Activated T-cell treated with anti-CD3 and anti-CD28 coated beads for 48 hours (primary cell): ENCODE measurements around the gene CDK2.
"Not testable (repeated sequence)": the region's sequence is repeated elsewhere in the genome, so short reads cannot be mapped to it uniquely, and the experiment has no call there.

Experiments
- DNase-seq: peaks from one replicate; pipeline ENCODE4 v3.0.0-alpha.2; 2020; ENCODE audit warnings: low read depth

CDK2 gene

DNA sequence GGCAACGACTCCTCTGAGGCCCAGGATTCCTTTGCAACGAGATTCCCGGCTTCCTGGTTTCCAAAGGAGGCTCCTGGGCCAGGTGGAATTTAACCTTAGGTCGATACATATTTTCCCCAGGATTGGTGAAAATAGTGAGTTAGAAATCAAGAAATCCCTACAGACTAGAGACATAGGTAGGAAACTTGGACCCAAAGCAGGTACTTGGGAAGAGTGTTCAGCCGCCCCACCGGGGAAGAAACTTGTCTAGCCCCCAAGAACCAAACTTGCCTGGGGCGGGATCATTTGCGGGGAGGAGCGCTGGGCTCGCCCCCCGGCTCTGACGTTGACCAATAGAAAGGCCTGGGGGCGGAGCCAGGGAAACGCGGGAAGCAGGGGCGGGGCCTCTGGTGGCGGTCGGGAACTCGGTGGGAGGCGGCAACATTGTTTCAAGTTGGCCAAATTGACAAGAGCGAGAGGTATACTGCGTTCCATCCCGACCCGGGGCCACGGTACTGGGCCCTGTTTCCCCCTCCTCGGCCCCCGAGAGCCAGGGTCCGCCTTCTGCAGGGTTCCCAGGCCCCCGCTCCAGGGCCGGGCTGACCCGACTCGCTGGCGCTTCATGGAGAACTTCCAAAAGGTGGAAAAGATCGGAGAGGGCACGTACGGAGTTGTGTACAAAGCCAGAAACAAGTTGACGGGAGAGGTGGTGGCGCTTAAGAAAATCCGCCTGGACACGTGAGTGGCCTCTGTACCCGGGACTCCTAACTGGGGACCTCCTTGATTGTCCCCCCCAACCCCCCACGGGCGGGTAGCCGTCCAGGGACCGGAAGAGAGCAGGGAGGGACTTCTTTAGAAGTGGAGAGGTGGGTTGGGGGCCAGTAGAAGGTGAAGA, at the start of gene CDK2:
TSS of gene CDK2 (plus strand) at position 423 of the 874 bp plus-strand sequence. CDS start at position 602, 179 bp downstream.
- peak; percentile 91 for DNase-seq

DNA sequence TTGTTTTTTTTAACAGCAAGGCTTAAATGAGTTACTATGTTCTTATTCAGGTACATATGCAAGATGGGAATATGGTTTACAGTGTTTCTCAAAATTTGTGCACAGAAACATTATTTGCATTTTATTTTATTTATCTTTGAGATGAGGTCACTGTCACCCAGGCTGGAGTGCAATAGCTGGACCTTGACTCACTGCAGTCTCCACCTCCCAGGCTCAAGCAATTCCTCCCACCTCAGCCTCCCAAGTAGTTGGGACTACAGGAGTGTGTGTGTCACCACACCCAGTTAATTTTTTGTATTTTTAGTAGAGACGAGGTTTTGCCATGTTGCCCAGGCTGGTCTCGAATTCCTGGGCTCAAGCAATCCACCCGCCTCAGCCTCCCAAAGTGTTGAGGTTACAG, 47.6 kb upstream of the CDK2 start:
- not testable (repeated sequence) for DNase-seq

DNA sequence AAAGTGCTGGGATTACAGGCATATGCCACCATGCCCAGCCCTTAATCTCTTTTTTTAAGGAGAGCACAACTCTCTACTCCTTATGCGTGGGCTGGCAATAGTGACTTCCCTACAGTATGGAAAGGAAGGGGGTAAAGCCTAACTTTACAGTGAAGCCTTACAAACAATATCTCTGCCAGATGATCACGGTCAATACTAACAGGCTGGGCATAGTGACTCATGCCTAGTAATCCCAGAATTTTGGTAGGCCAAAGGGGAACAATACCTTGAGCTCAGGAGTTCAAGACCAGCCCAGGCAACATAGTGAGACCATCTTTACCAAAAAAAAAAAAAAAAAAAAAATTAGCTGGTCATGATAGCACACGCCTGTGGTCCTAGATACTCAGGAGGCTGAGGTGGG, 44.5 kb upstream of the CDK2 start:
- DNase-seq: no peak

DNA sequence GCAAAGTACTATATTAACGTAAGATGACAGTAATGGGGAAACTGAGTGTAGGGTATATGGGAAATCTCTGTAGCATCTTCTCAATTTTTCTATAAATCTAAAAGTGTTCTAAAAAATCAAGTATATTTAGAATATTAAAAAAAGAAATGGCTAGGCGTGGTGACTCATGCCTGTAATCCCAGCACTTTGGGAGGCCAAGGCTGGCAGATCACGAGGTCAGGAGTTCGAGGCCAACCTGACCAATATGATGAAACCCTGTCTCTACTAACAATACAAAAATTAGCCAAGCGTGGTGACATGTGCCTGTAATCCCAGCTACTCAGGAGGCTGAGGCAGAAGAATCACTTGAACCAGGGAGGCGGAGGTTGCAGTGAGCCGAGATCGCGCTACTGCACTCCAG, 43.0 kb upstream of the CDK2 start:
- DNase-seq: not testable (repeated sequence)

DNA sequence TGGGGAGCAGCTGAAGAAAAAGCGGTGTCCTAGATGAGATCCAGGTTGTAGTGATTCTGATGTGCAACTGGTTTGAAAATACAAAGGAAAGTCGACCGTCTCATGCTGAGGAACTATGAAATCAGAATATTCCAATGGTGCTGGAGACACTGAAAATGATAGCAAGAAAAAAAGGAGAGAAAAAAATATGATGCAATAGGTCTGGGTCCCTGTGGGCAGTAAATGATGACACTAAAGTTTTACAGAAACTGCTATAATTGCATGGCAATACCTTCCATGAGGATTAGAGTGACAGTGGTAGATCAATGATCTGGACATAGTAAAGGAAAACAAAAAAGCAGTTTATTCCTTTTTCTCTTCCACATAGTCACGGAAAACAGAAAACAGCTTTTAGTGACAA, 41.3 kb upstream of the CDK2 start:
- DNase-seq: no peak

DNA sequence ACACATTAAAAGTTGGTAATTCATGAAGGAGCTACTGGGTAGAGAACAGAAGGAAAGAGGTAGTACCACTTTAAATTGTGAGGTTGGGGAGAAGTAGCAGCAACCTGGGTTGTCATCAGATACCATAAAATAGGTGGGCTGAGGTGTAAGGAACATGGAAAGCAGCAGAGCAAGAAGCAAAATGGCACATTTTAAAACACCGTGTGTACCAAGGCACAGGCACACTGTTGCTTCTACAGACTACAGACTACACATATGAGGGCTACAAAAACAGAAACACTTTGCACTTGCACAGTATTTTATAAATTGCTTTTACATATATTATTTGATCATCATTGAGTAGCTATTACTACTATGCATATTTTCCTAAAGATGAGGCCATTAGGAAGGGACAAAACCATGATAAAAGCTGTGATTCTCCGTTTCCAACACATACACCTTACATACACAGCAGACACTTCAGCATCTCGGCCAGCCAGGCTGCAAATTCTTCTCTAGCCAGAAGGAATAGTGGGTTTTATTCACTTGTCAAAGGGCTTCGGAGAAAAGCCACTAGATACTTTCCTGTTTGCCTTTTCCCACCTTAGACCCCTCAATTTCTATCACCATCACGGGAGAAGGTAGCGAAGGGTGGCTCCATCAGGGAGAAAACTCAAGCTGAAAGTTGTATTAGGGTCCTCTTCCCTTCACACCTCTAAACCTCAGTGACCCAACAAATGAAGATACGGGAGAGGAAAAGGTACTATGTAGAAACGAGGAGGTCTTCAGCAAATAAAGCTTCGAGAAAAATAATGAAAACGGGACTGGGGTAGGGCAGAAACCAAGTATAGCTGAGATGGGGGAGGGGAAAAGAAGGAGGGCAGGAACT, 40.5 kb upstream of the CDK2 start:
- DNase-seq: no peak

DNA sequence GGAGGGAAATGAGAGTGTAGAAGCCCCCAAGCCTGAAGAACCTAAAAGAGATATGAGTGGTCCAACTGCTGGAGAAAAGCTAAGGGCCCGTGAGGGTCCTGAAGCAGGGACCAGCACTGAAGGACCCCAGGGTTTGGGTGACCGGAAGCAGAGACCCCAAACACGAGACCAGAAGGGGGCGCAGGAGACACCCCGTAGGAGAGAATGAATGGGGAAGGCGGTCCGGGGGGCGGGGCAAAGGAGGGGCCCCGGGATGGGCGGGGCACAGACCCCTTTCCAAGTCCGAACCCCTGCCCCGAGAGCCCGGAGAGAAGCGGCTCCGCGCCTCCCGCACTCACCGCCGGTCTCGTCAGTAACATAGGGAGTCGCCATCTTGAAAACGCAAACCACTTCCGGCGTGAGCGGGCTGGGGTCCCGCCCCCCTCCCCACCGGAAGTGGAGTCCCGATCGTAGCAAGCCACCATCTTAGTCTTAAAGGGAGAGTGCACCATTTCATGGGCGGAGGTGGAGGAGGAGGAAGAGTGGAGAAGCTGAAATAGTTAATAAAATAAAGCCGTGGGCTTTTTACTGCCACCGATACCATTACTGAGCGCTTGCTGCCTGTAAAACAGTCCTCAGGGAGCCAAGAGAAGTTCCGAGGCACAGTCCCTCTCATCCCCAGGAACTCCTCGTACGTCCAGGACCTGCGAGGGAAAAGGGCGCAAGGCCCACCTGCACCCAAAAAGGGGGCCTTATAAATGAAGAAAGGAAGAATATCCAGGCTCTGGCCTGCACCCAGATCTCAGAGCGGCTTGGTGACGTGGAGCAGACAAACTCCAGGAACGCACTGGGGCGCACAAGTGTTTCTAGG, 39.7 kb upstream of the CDK2 start:
- DNase-seq: peak; percentile 92

DNA sequence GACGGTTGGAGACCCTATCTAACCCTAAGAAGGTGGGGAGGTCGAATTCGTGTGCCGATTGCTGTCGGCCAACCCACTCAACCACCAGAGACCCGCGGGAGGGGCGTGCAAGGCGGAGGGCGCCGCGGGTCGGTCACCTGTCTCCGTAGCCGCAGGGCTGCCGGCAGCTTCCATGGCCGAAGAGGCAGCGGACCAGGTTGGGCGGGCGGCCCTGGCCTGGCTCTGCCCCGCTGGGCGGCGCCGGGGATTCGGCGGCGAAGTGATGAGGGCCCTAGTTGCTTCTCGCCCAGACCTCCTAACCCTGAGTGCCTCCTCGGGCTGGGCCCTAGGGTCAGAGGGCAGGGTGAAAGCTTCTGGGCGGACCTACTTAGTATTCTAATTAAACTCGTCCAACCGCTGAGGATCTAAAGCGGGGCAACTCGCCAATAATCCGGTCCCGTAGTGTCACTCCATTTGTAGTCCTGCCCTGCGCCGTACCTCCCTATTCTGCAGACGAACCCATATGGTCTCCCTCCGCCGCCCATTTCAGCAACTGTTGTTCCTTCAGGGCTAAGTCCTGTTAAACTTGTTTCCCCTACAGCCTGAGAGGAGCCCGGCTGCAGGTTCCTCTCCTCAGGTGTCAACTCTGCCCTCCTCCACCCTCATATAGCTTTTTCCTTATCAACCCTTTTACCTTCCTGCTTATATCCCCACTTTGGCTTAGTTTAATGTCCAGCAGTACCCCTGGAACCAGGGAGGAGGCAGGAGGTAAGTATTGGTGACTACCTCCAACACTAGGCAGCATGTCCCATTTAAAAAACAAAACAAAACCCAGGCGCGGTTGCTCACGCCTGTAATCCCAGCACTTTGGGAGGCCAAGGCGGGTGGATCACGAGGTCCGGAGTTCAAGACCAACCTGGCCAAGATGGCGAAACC, 38.8 kb upstream of the CDK2 start, which contains the start of gene PYM1:
TSS of gene PYM1 (minus strand) at position 307 of the 915 bp plus-strand sequence. CDS start at position 174, 133 bp downstream.
- DNase-seq: peak; percentile 63

DNA sequence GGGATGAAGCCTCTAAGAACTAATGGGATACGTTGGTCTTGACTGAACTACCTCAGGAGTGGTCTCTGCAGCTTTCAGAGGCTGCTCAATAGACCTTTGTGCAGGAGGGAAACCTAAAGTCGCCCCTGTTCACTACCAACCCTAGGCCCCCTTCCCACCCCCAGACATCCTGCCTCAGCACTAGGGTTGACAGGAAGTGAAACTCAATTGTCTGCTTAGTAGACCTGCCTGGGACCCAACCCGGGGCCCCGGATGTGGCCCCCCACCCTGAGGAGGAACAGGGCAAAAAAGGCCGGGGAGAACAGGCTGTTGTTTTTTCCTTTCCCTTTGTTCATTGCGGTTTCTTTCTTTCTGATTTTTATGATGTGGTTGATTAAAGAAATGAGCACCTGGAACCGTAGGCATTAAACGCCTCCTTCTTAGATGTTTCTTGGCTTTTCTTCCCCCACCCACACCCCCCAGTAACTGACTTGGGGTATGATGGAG, 37.3 kb upstream of the CDK2 start:
- DNase-seq: peak; percentile 81

DNA sequence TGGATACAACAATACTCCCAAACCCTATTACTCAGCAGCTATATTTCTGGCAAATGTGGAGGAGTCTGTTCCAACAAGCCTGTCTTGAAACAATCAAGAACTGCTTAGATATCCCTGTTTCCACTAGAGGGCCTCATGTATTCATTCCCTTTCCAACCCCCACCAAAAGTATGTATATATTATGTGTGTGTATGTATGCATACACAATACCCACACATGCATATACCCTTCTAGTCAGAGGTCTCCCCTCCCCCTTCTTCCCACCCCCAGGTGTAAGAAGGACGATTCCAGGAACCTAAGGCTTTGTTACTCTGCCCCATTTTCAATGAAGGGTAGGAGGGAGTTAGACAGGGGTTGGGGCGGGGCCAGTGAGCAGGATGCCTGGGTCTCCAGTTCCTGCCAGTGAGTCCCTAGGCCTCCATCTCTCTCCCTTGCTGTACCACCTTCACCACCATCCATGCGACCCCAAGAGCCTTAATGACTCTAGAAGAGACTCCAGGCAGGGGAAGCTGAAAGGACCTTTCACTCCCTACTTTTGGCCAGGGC, 35.8 kb upstream of the CDK2 start, which contains the start of gene DGKA:
TSS of gene DGKA (plus strand) at position 392 of the 546 bp plus-strand sequence. CDS start 5,342 bp downstream, outside the sequence.
- DNase-seq: peak; percentile 73

DNA sequence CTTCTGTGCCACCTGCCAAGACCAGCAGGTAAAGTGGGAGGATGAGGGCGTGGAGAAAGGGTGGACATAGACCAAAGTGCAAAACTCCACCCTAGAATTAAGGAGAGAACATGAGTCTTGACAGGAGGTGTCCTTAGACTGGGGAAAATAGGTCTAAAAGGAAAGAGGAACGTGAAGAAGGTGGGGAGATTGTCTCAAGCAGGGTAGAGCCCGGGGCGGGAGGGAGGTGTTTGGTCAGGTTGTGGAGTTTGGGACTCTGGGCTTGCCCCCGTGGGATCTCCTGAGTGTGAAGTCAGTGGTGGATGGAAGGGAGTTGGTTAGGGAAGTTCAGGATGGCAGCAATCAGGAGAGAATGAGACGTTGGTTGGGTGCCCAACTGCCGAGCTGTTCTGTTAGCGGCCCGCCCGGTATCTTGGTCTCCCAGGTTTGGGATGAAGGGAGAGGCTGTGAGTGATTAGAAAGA, 35.3 kb upstream of the CDK2 start:
- no peak for DNase-seq

DNA sequence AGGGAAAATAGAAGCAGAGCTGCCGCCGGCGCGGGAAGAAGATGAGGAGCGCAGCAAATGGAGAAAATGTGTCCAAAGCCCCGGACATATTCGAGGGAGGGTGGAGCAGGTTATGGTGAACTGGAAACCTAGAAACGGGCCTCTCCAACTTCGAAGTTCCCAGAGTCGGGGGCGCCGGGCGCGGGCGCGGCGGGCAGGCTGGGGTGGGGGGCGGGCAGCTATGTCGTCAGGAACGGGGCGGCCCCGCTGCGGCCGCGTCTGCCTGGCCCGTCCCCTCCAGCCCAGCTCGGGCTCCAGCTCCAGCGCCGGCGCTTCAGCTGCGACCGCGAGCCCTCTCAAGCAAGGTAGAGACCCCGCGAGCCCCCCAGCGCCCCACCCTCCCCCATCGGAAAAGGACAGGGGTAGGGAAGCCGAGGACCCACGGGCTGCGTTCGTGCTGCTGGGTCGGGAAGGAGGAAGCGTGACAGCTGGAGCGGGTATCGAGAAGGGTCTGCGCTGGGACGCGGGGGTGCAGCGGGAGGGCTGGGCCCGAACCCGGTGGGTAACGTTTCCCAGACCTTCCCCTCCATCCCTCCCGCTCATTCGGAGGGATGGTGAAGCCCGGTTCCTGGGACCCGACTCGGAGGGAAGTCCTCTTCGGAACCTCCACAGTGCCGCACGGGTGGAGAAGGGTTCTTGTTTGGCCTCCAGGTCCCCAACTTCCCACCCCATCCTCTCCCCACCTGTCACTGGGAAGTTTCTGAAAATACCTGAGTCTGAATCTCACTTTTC, 34.7 kb upstream of the CDK2 start:
- no peak for DNase-seq

DNA sequence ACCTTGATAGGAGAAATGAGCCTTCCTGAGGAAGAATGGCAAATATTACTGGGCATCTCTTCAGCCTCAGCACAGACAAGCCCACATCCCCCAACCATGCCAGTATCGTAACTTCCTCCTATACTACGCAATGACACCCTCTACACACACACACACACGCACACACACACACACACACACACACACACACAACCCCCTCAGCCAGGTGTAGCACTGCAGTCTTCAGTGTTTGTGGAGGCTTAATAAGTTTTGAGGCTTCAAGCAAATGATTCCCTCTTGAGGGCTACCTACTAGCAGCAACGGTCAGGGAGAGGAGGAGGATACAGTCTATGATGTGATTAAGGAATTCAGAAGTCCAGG, 34.1 kb upstream of the CDK2 start:
- no peak for DNase-seq

DNA sequence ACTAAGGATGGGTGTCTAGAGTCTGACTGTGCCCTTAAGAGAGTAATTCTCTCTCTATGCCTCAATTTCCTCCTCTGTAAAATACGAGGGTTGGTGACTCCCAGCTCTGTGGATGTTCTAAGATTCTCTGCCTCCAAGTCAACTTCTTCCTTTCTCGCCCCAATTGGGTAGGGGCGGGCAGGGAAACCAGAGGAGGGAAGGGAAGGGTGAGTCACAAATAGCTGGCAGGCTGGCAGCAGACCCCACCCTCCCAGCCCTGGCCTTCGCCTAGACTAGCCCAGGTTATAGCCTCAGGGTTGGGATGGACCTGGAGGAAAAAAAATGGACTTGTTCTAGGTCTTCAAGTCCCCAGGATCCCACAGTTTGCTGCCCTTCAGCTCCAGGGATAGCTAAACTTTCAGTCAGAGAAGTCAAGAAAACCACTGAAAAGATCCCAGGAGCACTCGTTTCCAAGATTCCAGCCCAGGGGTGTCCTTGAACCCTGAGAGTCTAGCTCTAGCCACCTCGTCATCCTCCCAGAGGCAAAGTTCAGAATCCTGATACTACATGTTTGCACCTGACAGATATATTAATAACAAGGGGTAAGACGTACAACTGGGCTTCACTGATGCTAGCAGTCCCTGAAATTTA, 33.3 kb upstream of the CDK2 start:
- DNase-seq: no peak

DNA sequence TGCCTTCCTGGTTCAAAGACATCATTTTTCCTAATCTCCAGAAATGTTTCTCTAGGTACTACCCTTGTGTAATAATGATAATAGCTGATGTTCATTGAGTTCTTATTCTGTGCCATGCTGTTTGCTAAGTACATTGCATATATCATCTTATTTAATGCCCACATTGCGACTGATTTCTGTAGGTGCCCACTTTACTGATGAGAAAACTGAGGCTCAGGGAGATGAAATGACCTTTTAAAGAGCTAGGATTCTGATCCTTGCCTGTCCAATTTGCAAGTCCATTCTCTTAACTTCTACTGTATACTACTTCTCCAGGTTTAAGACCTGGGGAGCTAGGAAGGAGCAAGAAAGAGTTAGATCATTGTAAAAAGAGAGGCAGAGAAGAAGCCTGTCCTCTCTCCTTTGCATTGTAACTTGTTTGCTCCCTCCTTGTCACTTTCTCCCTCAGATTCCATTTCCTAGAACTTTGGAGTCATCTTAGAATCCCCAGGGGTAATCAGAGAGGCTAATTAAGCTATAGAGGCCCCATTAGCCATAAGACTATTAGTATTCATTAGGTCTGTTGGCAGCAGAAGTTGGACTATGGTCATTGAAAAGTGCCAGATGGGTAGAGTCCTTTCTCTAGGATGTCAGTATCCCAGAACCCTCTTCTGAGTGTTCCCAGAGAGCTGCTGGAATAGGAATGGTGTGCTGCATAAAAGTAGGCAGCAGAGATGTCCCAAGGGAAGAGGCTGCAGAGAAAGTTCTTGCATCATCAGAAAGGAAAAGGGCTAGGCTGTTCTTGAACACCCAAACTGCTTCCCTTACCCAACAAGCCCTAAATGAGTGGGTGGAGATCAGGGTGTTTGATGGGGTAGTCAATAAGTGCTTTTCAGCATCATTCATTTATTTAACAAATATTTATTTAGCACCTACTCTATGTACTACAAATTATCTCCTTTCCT, 32.6 kb upstream of the CDK2 start:
- no peak for DNase-seq

DNA sequence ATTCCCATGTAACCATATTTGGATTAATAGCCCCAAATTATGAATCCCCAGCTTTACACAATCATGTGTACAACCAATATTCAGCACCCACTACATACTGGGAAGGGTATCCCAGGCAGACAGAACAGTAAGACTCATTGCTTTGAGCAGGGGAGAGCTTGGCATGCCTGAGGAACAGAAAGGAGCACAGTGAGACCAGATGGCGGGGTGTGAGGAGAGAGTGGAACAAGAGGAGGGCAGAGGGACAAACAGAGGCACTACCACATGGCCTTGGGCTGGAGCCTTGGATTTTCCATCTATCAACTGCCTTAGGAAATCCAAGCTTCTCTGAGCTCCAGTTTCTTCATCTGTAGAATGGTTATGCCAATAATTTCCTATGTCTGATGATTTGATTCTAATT, 31.9 kb upstream of the CDK2 start:
- no peak for DNase-seq

DNA sequence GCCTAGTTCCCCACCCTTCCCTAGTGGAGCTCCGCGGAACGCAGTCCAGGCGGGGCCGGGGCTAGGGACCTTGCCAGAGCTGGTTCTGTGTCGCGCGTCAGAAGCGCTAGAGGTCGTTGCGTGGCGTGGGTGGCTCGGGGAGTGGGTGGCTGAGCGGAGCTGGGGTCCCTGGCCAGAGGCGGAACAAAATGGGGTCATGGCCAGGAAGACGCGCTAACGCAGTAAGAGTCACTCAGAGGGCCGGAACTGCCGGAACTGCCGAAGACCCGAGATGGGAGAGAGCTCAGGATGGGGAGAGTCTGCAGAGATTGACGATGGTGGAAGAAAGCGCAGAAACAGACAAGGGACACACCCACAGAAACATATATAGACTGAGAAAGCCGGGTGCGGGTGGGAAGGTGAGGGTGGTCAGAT, 30.9 kb upstream of the CDK2 start:
- peak; percentile 37 for DNase-seq

DNA sequence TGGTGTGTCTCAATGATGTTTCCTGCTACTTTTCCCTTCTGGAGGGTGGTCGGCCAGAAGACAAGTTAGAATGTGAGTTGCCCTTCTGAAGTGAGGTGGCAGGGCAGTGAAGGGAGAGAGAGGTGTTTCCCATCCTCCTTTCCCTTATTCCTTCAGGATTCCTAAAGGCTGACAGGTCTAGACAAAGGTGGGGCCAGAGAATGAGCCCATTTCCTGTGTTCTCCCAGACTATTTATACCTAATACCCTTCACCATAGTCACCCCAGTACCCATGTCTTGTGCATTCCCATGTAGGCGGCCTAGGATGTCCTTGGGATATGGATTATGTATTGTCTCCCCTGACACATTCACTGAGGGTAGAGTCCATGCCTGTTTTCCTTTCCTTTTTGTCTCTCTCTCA, 28.6 kb upstream of the CDK2 start:
- no peak for DNase-seq
